Osteoblast (primary cell): ENCODE results near the gene APEH. TPM values are rescaled to one million over a fixed set of nuclear protein-coding genes. Genes with fewer than 3 reads are reported as not detected.

Source experiments
- DNase-seq: peaks from one replicate; pipeline ENCODE4 v3.0.0; 2011; ENCODE audit warnings: low spot score, mixed read lengths; ENCODE audit not compliant: insufficient read length; ENCODE audit errors: missing footprints
- H2AFZ ChIP-seq: 2 replicates; pipeline ENCODE4 v1.6.0; 2011; ENCODE audit warnings: mild to moderate bottlenecking, low read length
- H3K27ac ChIP-seq: 2 replicates; pipeline ENCODE4 v1.5.1; 2011; ENCODE audit warnings: mild to moderate bottlenecking, low read depth, low read length, moderate library complexity
- H3K27me3 ChIP-seq: 2 replicates; pipeline ENCODE4 v1.6.0; 2012; ENCODE audit warnings: mild to moderate bottlenecking, control low read depth, inconsistent platforms, low read length, moderate library complexity; ENCODE audit not compliant: insufficient read depth
- H3K36me3 ChIP-seq: 2 replicates; pipeline ENCODE4 v1.5.1; 2011; ENCODE audit warnings: mild to moderate bottlenecking, low read length, control low read depth, moderate library complexity; ENCODE audit not compliant: insufficient read depth
- H3K4me1 ChIP-seq: 2 replicates; pipeline ENCODE4 v1.5.1; 2011; ENCODE audit warnings: mild to moderate bottlenecking, low read length, control low read depth, moderate library complexity; ENCODE audit not compliant: insufficient read depth
- H3K4me2 ChIP-seq: 2 replicates; pipeline ENCODE4 v1.6.0; 2011; ENCODE audit warnings: mild to moderate bottlenecking, low read length; ENCODE audit not compliant: insufficient read depth
- H3K4me3 ChIP-seq: fragments of 200-600 bp; sonication (generic); 3 replicates; pipeline ENCODE4 v1.5.1; 2012; ENCODE audit warnings: mild to moderate bottlenecking, low read length, inconsistent platforms; ENCODE audit not compliant: insufficient read depth
- H3K79me2 ChIP-seq: 2 replicates; pipeline ENCODE4 v1.6.0; 2012; ENCODE audit warnings: mild to moderate bottlenecking, low read length, control low read depth, inconsistent platforms; ENCODE audit not compliant: insufficient read depth
- H3K9me3 ChIP-seq: 2 replicates; pipeline ENCODE4 v1.5.1; 2011; ENCODE audit warnings: low read depth, low read length, control low read depth
- H4K20me1 ChIP-seq: 2 replicates; pipeline ENCODE4 v1.6.0; 2012; ENCODE audit warnings: mild to moderate bottlenecking, low read length, control low read depth; ENCODE audit not compliant: insufficient read depth
- total RNA-seq: library from RNA; depleted of rRNA; stranded (reverse); fragments of >200 nt; gene quantifications from 2 replicates; pipeline ENCODE4 v1.2.3, GENCODE V29; 2012
- TF ChIP-seq, protein P1 (sequence below): IDR thresholded peaks from 2 replicates; pipeline ENCODE4 v1.5.1; 2011; ENCODE audit warnings: mild to moderate bottlenecking, low read depth, low read length, moderate library complexity; ENCODE audit errors: extremely low read depth

The APEH gene
- total RNA-seq, 1 donor = 98.8 TPM

GRCh38 chr3:49721896-49722781, 48.0 kb downstream of the APEH start:
- Histone ChIP-seq H3K9me3 (no peaks in the 10 kb centered on the region), H3K27ac (peak overlapping the region; percentile 96), H3K4me1 (peaks cover 22% of the 10 kb centered on the region), H3K79me2 (peaks cover 20% of the 10 kb centered on the region), H3K4me2 (peak overlapping the region; percentile 98), H3K27me3 (no peaks in the 10 kb centered on the region), H3K4me3 (peak overlapping the region; percentile 91), H4K20me1 (peaks cover 22% of the 10 kb centered on the region), H3K36me3 (peaks cover 38% of the 10 kb centered on the region), H2AFZ (no peak overlapping the region)
- TF ChIP-seq, protein P1, sequence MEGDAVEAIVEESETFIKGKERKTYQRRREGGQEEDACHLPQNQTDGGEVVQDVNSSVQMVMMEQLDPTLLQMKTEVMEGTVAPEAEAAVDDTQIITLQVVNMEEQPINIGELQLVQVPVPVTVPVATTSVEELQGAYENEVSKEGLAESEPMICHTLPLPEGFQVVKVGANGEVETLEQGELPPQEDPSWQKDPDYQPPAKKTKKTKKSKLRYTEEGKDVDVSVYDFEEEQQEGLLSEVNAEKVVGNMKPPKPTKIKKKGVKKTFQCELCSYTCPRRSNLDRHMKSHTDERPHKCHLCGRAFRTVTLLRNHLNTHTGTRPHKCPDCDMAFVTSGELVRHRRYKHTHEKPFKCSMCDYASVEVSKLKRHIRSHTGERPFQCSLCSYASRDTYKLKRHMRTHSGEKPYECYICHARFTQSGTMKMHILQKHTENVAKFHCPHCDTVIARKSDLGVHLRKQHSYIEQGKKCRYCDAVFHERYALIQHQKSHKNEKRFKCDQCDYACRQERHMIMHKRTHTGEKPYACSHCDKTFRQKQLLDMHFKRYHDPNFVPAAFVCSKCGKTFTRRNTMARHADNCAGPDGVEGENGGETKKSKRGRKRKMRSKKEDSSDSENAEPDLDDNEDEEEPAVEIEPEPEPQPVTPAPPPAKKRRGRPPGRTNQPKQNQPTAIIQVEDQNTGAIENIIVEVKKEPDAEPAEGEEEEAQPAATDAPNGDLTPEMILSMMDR = no peak
- peak; percentile 59 for DNase-seq

GRCh38 chr3:49722896-49723295, 48.7 kb downstream of the APEH start:
- peak overlapping the region; percentile 98 for H3K4me2 ChIP-seq
- H3K79me2 ChIP-seq = peaks cover 20% of the 10 kb centered on the region
- H3K27me3 ChIP-seq = no peaks in the 10 kb centered on the region
- H4K20me1 ChIP-seq = peaks cover 22% of the 10 kb centered on the region
- no peak overlapping the region for H2AFZ ChIP-seq
- TF ChIP-seq, protein P1 = no peak
- peak overlapping the region; percentile 91 for H3K4me3 ChIP-seq
- peaks cover 22% of the 10 kb centered on the region for H3K4me1 ChIP-seq
- H3K9me3 ChIP-seq = no peaks in the 10 kb centered on the region
- peaks cover 44% of the 10 kb centered on the region for H3K36me3 ChIP-seq
- no peak for DNase-seq
- peak overlapping the region; percentile 96 for H3K27ac ChIP-seq

- H4K20me1 ChIP-seq = peaks cover 20% of the 10 kb centered on the region
- H3K4me3 ChIP-seq = peak overlapping the region; percentile 91
- H3K27ac ChIP-seq = peak overlapping the region; percentile 96
- H3K4me2 ChIP-seq = peak overlapping the region; percentile 98
- peaks cover 20% of the 10 kb centered on the region for H3K79me2 ChIP-seq
- peaks cover 22% of the 10 kb centered on the region for H3K4me1 ChIP-seq
- peak overlapping the region; percentile 74 for H2AFZ ChIP-seq
- H3K36me3 ChIP-seq = peaks cover 48% of the 10 kb centered on the region
- TF ChIP-seq, protein P1 = no peak
- H3K27me3 ChIP-seq = no peaks in the 10 kb centered on the region
- DNase-seq = peak; percentile 91
- no peaks in the 10 kb centered on the region for H3K9me3 ChIP-seq
Measured at GRCh38 chr3:49723296-49723627, 49.1 kb downstream of the APEH start.
